ENCODE data around the gene NBEA.

Gene NBEA

GRCh38 chr13:35016362-35017112, 74.5 kb downstream of the NBEA start:
- DNase-seq (ENCODE audit: low read depth in 1 of 2, low spot score in 1 of 2): no peak
- H3K27me3 ChIP-seq (ENCODE audit: insufficient read depth, poor library complexity, severe bottlenecking): no peaks in the 10 kb centered on the region
- no peak overlapping the region for H3K4me3 ChIP-seq (replicated peaks; ENCODE audit: insufficient read depth, low read length)
- no peak overlapping the region for H3K27ac ChIP-seq (replicated peaks)
- TF ChIP-seq REST (IDR thresholded peaks at IDR 0.05; ENCODE audit: insufficient replicate concordance, low read depth): no peak
- TF ChIP-seq GABPA (IDR thresholded peaks at IDR 0.05; ENCODE audit: low read depth): no peak
- no peak for TF ChIP-seq POLR2AphosphoS5 (IDR thresholded peaks at IDR 0.05; ENCODE audit: low read depth)

GRCh38 chr13:35025314-35025713, 83.2 kb downstream of the NBEA start:
- no peak for DNase-seq (ENCODE audit: low read depth in 1 of 2, low spot score in 1 of 2)
- TF ChIP-seq REST (IDR thresholded peaks at IDR 0.05; ENCODE audit: insufficient replicate concordance, low read depth) (no peak), SPI1 (IDR thresholded peaks at IDR 0.05; ENCODE audit: borderline replicate concordance, low read depth) (no peak), CTCF (IDR thresholded peaks at IDR 0.05; ENCODE audit: insufficient read depth, low read length) (no peak), POLR2AphosphoS5 (IDR thresholded peaks at IDR 0.05; ENCODE audit: low read depth) (no peak)
- no peak overlapping the region for H3K4me3 ChIP-seq (replicated peaks; ENCODE audit: insufficient read depth, low read length)
- no peaks in the 10 kb centered on the region for H3K27me3 ChIP-seq (ENCODE audit: insufficient read depth, poor library complexity, severe bottlenecking)
- no peak overlapping the region for H3K27ac ChIP-seq (replicated peaks)

- no peak for TF ChIP-seq SPI1 (IDR thresholded peaks at IDR 0.05; ENCODE audit: borderline replicate concordance, low read depth)
- no peak for TF ChIP-seq POLR2AphosphoS5 (IDR thresholded peaks at IDR 0.05; ENCODE audit: low read depth)
- TF ChIP-seq CTCF (IDR thresholded peaks at IDR 0.05; ENCODE audit: insufficient read depth, low read length): no peak
- no peak for TF ChIP-seq REST (IDR thresholded peaks at IDR 0.05; ENCODE audit: insufficient replicate concordance, low read depth)
- no peak for TF ChIP-seq GABPA (IDR thresholded peaks at IDR 0.05; ENCODE audit: low read depth)
- Histone ChIP-seq H3K27me3 (ENCODE audit: insufficient read depth, poor library complexity, severe bottlenecking) (no peaks in the 10 kb centered on the region), H3K27ac (replicated peaks) (no peak overlapping the region), H3K4me3 (replicated peaks; ENCODE audit: insufficient read depth, low read length) (no peak overlapping the region)
- DNase-seq (ENCODE audit: low read depth in 1 of 2, low spot score in 1 of 2): no peak
Observed at GRCh38 chr13:35028338-35028867, 86.3 kb downstream of the NBEA start.
